Activated T-cell treated with anti-CD3 and anti-CD28 coated beads, Interleukin-2, amount 50 U/mL, for 1 hour (primary cell): ENCODE results near the gene CAPZB.
"Not testable (repeated sequence)": the region's sequence is repeated elsewhere in the genome, so short reads cannot be mapped to it uniquely, and the experiment has no call there.

ENCODE experiments used
- DNase-seq: peaks from one replicate; pipeline ENCODE4 v3.0.0-alpha.2; 2020

The CAPZB gene

DNA sequence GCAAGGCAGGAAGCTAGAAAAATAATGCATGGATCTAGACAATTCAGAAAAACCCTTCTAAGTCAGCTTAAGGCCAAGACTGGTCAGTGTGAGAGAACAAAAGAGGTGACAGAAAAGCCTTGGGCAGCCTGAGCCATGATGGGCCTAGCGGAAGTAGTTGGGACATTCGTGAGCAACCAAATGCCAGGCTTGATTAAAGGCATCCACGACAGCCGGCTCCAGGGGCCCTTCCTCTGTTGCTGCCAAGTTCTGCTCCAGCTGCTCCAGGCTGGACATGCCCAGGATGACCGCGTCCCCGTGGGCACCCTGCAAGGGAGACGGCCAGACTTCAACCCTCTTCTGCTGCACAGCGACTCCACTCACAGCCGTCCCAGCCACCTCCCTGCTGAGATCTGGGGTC lies 181.3 kb downstream of the CAPZB start:
- not testable (repeated sequence) for DNase-seq

DNA sequence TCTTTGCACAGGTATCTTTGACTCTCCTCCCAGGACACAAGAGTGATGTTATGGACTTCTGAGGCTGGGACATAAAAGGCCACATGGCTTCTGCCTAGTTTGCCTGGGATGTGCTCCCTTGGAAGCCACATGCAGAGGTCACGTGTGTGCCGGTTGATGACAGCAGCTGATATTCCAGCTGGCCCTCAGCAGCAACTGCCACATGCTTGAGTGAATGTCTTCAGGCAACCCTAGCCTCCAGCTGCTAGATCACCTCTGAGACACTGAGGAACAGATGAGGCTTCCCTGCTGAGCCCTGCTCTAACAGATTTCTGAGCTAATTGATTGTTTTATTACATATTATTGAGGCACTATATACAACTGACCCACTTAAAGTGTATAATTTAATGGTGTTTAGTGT lies 185.1 kb downstream of the CAPZB start:
- DNase-seq, result no peak

DNA sequence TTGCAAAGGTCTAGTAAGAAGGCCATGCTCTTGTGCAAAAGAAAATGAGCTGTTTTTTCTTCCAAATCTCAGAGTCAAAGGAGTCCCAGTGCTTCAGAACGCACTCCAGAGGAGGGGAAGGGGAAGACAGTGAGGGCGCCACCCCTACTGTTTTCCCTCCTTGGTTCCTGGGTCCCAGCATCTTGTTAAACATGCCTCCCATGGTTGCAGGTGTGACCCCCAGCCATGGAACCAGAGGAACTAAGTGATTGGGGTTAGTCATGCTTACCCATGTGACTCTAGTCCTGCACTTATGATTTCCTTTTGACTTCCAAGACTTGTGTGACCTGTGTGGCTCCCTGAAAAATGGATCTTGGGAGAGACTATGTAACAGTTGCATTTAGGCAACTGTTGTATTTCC lies 190.7 kb downstream of the CAPZB start:
- no peak for DNase-seq

DNA sequence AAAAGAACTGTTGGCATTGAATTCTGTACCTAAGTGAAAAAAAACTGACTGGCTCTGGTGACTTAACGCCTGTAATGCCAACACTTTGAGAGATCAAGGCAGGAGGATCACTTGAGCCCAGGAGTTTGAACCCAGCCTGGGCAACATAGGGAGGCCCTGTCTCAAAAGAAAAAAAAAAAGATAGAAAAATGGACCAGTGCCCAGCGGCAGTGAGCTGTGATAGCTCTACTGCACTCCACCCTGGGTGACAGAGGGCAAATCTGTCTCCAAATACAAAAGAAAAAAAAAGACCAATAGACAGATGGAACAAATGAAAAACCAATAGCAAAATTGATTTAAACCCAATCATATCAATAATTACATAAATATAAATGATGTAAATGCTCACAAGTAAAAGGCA lies 196.1 kb downstream of the CAPZB start:
- DNase-seq, result no peak
